Fibroblast of skin of right biceps (primary cell): ENCODE results near the gene PARL.

Experiments
- DNase-seq: peaks from one replicate; pipeline ENCODE4 v3.0.0-alpha.2; 2013

PARL gene

DNA sequence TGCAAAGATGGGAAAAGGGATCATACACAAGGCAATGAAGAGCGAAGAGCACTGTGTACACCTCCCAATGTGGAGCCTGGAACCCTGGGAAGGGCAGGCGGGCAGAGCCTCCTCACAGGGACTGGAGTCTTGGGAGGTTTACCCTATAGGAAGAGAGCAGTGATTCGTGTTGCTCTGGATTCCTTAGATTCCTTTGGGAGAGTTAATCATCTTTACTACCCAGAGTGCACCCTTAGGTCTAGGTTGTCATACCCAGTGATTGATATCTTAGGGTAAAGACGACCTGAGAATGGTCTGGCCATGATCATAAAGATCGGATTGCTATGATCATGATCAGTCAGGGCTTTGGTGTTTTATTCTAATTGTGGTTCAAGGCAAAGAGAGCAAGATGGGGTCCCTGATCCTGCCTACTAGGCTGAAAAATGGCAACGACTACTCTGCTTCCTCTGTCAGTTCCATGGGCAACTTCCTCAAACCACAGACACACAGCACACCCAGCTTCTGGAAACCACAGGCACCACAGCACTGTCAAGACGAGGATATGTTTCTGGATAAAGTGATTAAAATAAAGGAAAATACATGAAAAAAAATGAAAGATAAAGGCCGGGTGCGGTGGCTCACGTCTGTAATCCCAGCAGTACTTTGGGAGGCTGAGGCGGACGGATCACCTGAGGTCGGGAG is 38.9 kb downstream of the PARL start:
- peak; percentile 73 for DNase-seq

DNA sequence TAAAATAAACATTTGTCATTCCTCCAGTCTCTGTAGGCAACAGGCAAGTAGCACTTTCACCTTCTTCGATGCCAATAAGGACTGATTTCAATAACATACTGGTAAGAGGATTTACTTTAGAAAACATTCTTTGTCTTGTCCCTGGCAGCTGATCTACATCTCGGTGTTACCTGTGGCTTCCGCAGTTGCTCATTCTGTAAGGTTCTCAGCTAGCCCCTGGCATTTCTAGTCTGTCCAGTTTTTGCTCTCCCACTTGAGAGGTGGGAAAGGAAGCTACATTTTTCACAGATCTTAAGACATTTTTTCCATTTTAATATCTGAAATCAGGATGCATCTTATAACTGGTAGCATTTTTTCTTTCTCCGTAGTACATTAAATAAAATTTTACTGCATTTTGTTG is 39.6 kb downstream of the PARL start:
- DNase-seq = no peak

DNA sequence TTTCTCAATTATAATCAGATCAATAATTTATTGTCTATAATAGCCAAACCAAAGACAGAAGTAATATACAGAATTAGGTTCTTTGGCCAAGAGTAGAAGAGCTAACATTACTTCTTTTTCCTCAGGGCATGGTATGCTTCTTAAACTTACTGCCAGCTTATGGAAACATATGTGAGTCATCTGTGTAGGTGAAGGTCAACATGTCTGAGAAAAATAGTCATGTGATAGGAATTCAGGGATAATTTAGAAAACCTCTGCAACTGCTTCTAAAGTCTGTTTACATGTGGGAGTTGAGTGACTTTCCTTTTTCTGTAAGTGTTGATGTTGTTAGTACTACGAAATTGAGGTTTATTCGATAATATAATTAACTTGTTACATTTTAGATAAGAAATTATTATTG is 40.1 kb downstream of the PARL start:
- DNase-seq = peak; percentile 82

DNA sequence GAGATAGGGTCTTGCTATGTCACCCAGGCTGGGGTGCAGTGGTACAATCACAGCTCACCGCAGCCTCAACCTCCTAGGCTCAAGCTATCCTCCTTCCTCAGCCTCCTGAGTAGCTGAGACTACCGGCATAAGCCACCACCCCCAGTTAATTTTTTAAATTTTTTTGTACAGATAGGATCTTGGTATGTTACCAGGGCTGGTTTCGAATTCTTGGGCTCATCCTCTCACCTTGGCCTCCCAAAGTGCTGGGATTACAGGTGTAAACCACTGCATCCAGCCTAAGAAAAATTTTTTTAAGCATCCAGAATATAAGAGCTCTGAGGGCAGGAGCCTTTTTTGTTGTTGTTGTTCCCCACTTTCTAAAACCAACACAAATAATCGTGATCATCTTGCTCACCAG is 44.9 kb downstream of the PARL start:
- no peak for DNase-seq

DNA sequence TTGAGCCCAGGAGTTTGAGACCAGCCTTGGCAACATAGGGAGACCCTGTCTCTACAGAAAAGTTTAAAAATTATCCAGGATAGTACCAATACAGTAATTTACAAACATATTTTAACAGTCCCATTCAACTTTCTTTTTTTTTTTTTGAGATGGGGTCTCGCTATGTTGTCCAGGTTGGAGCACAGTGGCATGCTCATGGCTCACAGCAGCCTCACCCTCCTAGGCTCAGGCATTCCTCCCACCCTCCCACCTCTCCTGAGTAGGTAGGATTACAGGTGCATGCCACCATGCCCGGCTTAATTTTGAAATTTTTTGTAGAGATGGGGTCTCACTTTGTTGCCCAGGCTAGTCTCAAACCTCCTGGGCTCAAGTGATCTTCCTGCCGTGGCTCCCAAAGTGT is 46.8 kb downstream of the PARL start:
- DNase-seq = no peak

DNA sequence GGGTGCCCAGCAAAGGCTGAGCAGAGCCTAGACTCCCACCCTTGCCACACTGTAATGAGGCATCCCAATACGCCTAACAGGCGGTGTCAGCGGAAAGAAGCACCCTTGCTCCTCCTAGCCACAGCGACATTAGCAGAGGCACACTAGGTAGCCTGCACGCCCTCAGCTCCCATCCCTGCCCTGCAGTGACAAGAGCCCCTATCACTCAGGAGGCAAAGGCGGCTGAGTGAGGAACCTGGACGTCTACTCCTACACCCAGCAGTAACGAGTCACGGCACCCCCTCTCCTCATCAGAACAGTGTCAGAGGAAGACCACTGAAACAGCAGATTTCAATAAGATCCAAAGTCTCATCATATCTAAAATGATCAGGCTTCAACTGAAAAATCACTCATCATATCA is 47.3 kb downstream of the PARL start:
- DNase-seq = no peak

DNA sequence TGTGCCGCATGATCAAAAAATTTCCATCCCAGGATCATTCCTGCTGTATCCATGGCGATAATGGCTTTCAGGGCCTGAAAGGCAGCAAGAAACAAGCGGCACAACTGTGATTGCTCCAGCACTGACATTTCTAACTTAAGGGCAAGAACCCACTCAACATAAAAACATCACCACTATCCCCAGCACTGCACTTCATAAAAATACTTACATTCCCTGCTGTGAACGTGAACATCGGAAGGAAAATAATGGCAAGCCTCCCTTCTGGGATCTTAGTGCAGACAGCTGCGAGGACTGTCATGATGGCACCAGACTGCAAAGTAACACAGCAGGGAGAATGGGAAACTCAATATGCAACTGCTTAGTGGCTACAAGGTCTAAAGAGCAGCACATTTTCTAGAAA is 51.2 kb downstream of the PARL start:
- no peak for DNase-seq

DNA sequence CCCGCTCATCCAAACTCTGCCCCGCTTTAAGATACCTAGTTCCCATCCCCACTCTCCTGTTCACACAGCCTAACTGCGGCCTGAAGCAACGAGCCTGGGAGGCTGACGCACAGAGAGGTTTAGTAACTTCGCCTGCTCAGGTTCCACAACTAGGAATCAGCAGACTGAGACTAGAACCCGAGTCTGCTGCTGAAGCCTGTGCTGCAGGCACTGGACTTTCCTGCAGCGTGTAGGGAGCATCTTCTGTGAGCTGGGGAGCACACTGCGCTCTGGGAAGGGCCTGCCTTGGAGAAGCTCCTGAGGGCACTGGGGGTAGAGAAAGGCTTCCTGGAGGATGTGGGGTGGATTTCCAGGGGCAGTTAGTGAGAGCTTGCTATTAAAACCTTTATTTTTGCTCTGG is 54.5 kb downstream of the PARL start:
- no peak for DNase-seq

DNA sequence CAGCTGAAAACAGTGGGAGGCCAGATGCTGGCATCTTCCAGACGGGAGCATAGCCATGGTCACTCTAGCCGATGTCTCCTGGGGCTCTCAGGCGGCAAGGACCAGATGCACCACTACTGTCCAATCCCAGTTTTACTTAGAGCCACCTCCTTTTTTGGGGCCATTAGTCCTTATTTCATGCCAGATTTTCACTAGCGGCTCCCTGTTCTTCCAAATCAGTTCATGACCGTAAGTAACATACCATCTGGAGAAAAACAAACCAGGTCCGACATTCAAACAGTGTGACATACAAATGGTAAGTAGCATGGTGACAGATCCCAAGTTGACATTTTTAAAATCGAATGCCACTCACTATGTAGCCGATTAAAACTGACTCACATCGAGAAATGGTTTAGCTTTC is 55.2 kb downstream of the PARL start:
- DNase-seq = no peak

DNA sequence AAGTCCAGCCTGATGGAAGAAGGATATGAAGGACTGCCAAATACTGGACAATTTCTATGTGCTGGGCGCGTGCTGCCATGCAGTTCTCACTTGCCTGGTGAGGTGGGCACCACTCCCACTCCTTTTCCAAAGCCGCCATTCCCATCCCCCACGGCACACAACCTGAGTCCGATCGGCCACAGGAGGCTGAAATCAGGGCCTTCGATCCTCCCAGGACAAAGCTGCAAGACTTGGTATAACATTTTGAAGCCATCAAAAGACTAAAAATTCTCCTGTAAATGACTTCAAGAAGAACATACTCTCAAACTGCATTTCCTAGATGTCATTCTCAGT is 56.2 kb downstream of the PARL start:
- DNase-seq = no peak

DNA sequence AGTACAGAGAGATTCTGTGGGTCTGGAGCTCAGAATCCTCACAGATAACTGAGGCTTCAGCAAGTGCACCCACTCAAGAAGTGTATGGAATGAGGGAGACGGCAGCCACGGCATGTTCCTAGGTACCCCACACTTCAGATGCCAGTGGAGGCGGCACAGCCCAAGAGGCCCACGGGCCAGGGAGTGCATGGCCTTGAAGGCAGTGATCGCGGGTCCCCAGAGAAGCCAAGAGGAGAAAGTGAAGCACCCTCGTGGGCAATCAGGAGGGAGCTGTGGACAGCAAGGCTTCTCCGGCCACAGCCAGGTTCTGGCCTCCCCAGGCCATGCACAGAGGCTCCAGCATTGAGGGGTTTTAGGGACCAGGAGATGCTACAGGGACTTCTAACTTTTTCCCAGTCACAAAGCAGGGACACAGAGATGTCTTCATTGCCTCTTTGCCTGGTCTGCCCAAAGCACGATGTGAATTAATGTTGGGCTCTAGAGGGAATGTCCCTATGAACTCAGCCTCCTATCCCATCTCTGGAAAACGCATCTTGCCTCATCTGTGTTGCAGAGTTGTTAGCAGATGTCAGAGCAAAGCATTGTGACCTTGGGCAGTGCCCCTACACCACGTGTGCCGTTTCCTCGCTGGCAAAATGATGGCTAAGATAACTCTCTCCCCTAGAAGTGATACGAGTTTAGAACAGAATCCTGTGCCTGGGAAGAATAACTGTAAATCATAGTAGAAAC is 56.7 kb downstream of the PARL start:
- DNase-seq = no peak

DNA sequence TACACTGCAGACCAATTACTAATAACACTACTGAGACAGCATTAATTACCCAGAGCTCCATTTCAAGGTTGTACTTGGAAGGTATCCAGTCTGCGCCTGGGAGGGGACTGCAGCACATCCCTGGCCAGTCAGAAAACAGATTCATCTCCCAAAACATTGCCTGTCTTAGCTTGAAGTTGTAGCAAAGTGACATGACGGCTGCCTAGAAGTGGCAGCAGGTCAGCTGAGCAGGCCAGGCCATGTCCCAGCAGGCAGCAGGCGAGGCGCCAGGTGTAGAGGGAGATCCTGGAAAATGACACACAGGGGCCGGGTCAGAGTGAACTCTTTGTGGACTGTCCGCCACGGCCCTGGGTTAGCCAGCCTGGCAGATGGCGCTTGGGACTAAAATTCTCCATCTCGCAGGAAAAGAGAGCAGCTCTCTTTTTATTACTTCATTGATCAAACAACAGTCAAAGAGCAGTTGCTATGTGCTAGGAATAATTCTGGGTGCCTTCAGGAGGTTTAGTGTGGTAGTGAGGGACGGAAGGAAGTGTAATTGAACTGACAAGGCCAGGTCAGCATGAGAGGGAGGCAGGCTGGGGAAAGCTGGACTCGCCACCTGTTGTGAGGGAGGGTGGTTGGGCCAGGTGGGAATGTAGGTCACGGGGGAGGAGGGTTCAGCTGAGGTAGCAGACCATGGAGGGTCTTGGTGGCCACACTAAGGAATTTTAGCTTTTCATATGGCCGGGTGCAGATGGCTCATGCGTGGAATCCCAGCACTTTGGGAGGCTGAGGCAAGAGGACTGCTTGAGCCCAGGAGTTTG is 58.0 kb downstream of the PARL start:
- no peak for DNase-seq

DNA sequence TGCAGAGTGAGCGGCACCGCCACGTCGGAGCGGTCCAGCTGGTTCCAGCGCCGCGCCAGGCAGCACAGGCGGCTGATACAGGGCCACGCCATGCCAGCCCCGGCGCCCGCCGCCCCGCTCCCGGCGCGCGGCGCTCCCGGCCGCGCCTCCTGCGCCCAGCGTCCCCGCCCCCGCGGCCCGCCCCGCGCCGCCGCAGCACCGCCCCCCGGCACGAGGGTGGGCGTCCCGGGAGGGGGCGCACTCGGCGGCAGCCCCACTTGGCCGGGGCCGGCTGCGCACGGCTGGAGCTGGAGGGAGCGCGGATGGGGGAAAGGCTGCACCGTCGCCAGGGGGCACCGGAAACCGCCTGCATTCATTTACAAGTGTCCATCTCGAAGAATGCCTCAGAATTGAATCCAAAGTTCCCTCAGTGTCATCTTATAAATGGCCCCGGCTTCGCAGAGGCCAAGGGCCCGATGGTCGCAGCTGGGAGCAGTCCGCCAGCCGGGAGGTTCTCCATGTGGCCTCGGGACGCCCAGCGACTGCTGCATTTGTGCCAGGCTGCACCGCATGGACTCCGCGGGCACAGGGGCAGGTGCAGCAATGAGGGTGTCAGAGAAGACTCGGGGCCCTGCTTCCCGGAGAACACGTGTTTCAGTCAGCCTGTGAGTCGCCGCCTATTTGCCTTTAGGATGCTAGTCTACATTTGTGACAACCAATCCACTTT is 59.1 kb downstream of the PARL start, which contains the start of gene MAP6D1:
MAP6D1 (minus strand) TSS at position 122 of the 706 bp plus-strand sequence; CDS start at position 92, 30 bp downstream.
- peak; percentile 68 for DNase-seq

DNA sequence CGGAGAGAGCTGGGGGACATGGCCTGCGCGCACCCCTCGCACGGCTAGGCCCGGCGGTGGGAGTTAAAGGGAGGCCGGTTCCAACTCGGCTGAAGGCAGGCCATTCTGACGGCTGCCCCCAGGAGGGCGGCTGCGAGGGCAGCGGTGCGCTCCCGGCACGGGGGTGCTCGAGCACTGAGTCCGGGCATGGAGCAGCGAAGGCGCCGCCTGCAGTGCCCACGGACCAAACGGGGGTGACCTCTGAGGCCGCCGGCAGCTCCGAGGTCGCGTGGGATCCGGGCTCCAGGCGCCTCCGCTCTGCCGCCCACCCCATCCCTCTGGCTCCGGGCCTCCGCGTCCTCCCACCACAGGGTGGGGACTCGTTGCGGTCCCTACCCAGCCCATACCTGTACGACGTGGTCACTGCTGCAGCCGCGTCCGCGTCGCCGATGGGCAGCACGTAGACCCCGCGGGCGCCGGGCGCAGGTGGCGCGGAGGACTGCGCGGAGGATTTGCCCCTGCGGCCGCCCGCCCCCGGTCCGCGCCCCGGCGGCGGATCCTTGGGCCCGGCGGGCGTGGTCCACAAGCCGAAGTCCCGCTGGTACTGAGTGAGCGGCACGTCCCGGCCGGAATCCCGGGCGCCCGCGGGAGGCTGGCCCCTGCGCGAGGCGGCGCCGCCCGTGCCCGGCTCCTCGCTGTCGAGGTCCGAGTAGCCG is 59.8 kb downstream of the PARL start:
- peak; percentile 10 for DNase-seq

DNA sequence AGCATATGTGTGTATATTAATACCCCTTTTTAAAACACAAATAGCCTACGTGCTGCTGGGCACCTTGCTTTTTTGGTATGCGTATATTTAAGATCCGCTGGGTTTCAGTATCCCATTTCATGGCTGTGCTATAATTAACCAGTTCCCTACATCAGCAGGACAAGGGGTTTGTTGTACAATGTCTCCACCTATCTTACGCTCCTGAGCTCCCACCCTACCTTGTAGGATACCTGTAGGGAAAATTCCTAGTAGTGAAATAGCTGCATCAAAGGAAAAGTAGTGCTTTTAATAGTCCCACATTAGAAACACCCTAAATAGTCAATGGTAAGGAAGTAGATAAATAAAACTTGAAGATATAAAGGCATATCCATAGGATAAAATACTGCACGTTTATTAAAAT is 60.7 kb downstream of the PARL start:
- DNase-seq = no peak

DNA sequence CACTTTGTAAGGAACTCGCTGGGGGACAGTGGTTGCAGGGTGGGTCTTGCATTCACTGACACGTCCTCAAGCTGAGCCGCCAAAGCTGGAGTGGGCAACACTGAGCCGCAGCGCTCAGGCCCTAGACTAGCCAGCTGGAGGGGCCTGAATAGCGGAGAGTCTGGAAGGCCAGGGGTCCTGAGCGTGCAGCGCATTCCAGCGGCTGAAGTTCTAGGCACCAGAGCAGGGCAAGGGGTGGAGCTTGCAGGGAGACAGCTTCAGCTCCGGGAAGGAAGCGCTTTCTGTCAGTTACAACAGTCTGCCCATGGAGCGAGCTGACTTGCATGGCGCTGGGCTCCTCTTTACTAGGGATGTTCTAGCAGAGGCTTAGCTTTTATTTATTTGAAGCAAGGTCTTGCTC is 62.0 kb downstream of the PARL start:
- DNase-seq = no peak

DNA sequence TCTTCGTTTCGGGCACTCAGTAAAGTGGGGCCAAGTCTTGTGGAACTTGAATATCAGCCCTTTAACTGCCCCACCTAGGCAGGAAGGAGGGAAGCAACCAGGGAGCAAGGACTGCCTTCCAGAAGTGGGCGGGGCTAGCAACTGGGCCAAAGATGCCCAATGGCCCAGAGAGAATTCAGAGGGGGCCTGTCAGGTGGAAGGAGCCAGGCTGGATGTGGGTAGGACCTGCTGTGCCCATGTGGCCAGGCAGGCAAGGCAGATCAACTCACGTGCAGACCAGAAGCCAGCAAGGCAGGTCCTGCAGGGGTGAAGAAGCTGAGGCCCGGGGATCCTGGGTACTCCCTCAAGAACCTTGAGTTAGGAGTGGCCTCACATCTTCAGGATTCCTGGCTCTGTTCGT is 64.8 kb downstream of the PARL start:
- no peak for DNase-seq

DNA sequence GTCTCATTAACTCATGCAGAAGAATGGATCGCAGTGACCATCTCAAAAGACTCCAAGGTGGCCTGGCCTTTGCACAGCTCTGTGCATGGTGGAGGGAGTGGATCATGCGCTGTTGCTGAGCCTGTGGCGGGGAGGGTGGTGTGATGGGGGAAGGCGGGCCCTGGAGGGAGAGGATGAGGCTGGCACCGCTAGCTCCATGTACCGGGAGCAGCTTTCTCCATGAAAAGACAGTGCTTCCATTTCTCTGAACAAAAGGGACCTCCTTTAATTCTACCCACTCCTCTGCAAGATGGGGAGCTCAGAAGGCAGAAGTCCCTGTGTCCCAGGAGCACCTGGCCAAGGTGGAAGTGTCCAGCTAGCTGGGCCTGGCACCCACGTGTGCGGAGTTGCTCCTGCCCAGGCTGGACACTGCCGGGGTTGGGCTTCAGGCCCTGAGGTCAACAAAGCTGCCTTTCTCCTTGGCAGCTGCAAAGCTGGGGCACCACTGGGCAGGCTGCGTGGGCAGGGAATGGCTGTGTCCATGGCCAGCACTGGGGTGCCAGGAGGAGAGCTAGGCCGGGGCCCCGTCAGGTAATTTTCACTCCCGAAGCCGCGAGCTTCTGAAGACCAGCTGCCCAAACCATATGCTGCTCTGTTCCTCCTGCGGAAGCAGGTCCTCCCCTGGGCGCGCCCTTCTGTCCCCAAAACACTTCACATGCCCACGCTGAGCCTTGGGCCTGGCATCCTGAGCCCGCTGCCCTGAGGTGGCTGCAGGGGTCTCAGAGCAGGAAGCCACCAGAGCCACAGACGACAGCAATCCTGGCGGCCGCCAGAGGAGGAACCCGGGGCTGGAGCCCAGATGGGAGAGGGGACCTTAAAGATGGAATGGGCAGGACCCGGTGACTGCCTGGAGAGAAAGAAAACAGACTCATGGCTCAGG is 65.7 kb downstream of the PARL start:
- no peak for DNase-seq

DNA sequence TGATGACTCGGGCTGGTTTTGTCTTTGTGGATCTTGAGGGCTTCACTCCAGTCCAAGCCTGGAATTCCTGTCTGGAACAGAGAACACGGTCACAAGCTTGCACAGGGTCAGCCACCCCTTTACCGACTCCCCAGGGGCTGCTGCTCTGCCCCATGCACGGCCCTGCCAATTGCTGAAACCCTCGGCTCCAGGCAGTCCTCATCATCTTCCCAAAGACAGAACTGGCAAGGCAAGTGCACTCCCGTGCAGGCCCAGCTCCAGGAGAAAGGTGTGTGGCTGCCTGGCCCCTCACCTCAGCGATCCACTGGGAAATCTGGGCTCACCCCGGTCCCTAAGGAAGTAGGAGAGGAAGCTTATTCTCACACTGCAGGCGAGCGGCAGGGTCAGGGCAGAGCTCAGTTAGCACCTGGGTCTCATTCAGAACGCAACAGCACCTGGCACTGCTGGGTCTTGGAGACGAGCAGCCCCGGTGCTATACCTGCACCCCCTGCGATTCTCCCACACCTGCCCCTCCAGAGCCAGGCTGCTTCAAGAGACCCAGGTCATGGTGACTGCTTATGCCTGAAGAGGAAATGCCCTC is 66.5 kb downstream of the PARL start:
- DNase-seq = no peak

DNA sequence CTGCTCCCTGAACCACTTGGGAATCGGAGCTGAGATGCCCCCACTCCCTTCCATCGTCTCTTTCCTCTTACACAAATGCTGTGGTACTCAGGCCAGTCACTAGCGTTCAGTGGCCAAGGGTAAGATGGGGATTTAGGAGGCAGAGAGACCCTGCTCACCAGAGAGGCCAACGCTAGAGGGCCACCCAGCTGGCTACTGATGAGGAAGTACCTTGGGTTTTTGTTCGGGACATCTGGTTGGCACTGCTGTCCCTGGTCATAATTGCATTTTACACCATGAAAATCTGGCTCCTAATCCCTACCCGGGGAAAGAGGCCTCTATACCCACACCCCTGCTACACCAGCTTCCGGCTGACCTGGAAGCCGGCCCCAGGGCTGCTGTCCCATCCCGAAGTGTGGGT is 67.0 kb downstream of the PARL start:
- DNase-seq = no peak
